AG04449 (cell line): ENCODE data around the gene FHIT.

Experiments
- CTCF ChIA-PET: fragments of 350-600 bp; formaldehyde crosslinking; extraction: SDS; loops from one replicate; lab custom pipeline; 2021; ENCODE audit warnings: antibody characterized with exemption; lab: Yijun Ruan, JAX
- POLR2A ChIA-PET: fragments of 400-600, 350-600 bp; formaldehyde crosslinking; extraction: SDS; loops from one replicate; lab custom pipeline; 2020; ENCODE audit warnings: antibody characterized with exemption, inconsistent platforms; lab: Yijun Ruan, JAX
- DNase-seq: peaks from one replicate; pipeline ENCODE4 v3.0.0-alpha.2; 2010; ENCODE audit warnings: low read depth, low spot score
- H3K4me3 ChIP-seq: 2 replicates; pipeline ENCODE4 v1.5.1; 2011; ENCODE audit warnings: low read depth, mild to moderate bottlenecking, control low read depth, low read length
- TF ChIP-seq, protein P1 (sequence below): IDR thresholded peaks from one replicate; pipeline ENCODE4 v1.5.1; 2011; ENCODE audit warnings: mild to moderate bottlenecking, moderate library complexity, low read length, control low read depth, inconsistent platforms; ENCODE audit not compliant: insufficient read depth; ENCODE audit errors: missing control alignments

The FHIT gene

DNA sequence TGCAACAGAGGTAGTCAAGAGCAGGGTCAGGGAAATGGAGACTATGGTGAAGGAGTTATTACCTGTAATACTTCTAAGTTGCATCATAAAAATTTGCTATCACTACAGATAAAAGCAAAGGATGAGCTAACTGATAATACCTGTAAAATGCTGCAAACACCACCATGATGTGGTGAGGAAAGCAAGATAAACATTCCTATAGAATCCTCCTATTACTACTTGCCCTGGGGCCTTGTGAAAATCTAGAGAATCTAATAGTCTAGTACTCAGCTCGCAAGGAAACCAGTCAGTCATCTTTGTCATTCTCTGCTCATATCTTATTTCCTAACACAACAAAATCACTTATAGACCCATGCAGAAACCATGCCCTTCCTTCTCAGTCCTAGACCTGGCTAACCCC is 899.8 kb downstream of the FHIT start:
- TF ChIP-seq, protein P1, sequence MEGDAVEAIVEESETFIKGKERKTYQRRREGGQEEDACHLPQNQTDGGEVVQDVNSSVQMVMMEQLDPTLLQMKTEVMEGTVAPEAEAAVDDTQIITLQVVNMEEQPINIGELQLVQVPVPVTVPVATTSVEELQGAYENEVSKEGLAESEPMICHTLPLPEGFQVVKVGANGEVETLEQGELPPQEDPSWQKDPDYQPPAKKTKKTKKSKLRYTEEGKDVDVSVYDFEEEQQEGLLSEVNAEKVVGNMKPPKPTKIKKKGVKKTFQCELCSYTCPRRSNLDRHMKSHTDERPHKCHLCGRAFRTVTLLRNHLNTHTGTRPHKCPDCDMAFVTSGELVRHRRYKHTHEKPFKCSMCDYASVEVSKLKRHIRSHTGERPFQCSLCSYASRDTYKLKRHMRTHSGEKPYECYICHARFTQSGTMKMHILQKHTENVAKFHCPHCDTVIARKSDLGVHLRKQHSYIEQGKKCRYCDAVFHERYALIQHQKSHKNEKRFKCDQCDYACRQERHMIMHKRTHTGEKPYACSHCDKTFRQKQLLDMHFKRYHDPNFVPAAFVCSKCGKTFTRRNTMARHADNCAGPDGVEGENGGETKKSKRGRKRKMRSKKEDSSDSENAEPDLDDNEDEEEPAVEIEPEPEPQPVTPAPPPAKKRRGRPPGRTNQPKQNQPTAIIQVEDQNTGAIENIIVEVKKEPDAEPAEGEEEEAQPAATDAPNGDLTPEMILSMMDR = no peak
- ChIA-PET POLR2A (no interaction called here), CTCF (no interaction called here)
- no peak for DNase-seq
- no peak overlapping the region for H3K4me3 ChIP-seq

DNA sequence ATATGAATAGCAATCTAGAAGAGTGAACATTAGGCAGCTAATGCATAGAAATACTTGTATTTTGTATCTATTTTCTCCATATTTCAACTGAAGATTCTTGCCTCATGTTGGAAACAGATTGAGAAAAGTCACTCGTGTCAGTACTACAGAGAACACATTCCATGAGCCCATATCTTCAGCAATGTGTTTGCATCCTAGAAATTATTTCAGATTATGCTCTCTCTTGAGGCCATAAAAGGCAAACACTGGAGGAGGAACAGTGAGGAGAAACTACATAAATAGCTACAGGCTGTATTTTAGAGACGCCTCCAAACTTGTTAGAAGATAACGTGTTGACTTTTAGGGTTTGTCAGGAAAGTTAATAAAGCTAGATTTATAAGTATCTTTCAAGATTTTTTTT is 906.9 kb downstream of the FHIT start:
- no peak for DNase-seq
- TF ChIP-seq, protein P1 = no peak
- H3K4me3 ChIP-seq = no peak overlapping the region
- ChIA-PET CTCF (interaction anchor here (0.8 kb wide), 1 partner anchor 9 kb away, joined by 4 read pairs; no protein-coding TSS in a partner anchor), POLR2A (no interaction called here)

DNA sequence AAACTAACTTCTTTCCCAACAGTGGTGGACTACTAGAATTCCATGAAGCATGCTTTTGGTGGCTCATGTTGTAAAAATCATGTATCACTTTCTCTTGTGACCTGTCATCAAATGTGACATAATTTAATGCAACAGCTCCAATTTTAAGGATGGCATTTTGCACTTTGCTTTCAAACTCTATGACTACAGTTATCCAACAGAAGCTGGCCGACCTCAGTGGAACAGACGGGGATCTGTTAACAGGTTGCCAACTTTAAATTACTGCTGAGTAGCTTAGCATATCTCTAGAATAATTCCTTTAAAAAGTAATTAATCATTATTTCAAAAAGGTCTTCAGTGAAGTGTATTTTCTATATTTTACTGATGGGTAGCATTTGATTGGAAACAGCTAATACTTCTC is 907.4 kb downstream of the FHIT start:
- no peak for DNase-seq
- ChIA-PET POLR2A (no interaction called here), CTCF (no interaction called here)
- TF ChIP-seq, protein P1 = no peak
- H3K4me3 ChIP-seq = no peak overlapping the region

DNA sequence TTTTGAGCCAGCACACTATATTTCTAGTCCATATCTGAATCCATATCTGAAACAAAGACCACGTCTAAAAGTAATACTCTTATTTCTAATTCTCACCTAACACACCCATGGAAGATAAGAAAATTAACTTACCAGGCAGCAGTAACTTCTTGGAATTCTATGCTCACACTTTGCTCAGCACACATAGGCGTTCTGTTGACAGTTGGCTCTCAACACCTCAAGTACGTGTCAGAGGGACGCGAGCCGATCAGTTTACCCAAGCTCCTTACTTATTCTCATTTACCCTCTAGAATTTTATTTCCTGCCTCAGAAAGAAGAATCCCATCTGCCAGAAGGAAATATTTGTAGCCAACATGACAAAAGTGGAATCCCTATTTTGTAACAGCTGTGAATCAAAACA is 911.9 kb downstream of the FHIT start:
- ChIA-PET CTCF (no interaction called here), POLR2A (no interaction called here)
- H3K4me3 ChIP-seq = no peak overlapping the region
- TF ChIP-seq, protein P1 = no peak
- DNase-seq = no peak

DNA sequence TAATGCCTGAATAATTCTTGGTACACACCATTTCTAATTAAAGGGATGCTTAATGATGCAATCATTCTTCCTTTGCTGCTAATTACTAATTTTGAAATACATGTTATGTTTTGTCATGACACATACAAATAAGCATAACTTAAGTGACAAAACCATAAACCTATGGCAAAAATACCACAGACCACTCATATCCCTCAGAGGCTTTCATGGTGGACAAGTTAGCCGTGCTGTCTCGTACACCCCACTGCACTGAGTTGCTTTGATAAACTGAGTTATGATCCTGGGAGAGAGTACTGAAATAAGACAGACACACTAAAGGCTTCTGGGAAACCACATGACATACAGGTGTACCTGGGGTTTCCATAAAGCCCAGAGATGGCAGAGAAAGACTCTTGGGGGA is 913.8 kb downstream of the FHIT start:
- ChIA-PET CTCF (no interaction called here), POLR2A (no interaction called here)
- TF ChIP-seq, protein P1 = no peak
- no peak overlapping the region for H3K4me3 ChIP-seq
- no peak for DNase-seq

DNA sequence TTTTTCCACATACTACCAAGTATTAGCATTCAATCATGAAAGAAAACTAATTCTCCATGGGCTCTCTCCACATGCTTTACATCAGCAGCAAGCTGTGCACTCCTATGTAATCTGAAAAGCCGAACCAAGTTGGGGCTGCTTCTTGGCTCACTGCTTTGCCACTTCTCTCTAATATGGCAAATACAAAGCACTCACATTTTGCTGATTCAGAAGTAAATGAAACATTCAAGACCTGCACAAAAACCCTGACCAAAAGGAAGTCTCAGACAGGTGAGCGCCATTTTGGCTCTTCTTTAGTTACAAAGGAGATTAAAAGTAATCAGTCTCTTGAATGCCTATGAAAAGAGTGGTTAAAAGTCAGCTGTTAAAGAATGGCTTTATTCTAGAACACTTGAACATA is 915.2 kb downstream of the FHIT start:
- ChIA-PET CTCF (no interaction called here), POLR2A (no interaction called here)
- no peak for DNase-seq
- TF ChIP-seq, protein P1 = no peak
- H3K4me3 ChIP-seq = no peak overlapping the region
